GM13977 (cell line): ENCODE results near the gene NTMT2.

Source experiments
- DNase-seq: peaks from one replicate; pipeline ENCODE4 v3.0.0; 2012; ENCODE audit warnings: low spot score
- CTCF ChIP-seq: IDR thresholded peaks from 2 replicates; pipeline ENCODE4 v1.5.1; 2012; ENCODE audit warnings: mild to moderate bottlenecking, control low read depth; ENCODE audit not compliant: insufficient read depth; ENCODE audit errors: extremely low read depth, missing control alignments
- in situ Hi-C: fragments of 300-500 bp; cut with MboI; formaldehyde crosslinking; loops from one replicate; pipeline ENCODE4 v1.12.0; 2022; ENCODE audit warnings: low sequenced_read_pairs, low pct_unique_long_range_greater_than_20kb, mixed read lengths, inconsistent platforms; ENCODE audit not compliant: unreplicated experiment

NTMT2 gene

GRCh38 chr1:170182442-170182841, 36.7 kb downstream of the NTMT2 start:
- TF ChIP-seq CTCF = no peak
- no peak for DNase-seq
- in situ Hi-C loops = no loop called here

GRCh38 chr1:170192546-170192945, 46.8 kb downstream of the NTMT2 start:
- no peak for TF ChIP-seq CTCF
- in situ Hi-C loops = no loop called here

GRCh38 chr1:170194451-170194850, 48.7 kb downstream of the NTMT2 start:
- DNase-seq = no peak
- in situ Hi-C loops = no loop called here
- TF ChIP-seq CTCF = no peak

More at GRCh38 chr1:170192546-170192945, 46.8 kb downstream of the NTMT2 start:
- no peak for DNase-seq

GRCh38 chr1:170196490-170197236, 50.9 kb downstream of the NTMT2 start:
- no peak for TF ChIP-seq CTCF
- no peak for DNase-seq
- in situ Hi-C loops = no loop called here

GRCh38 chr1:170198090-170198489, 52.3 kb downstream of the NTMT2 start:
- in situ Hi-C loops = no loop called here
- no peak for TF ChIP-seq CTCF
- no peak for DNase-seq

- no peak for DNase-seq
- no peak for TF ChIP-seq CTCF
- in situ Hi-C loops = no loop called here
These were observed 52.8 kb downstream of the NTMT2 start for GRCh38 chr1:170198584-170198983.
